ENCODE data around the gene UCHL5.
A peak's percentile ranks its signal among the peaks of the same experiment; 100 is the strongest.

Gene UCHL5
- 11.9 to 53.6 (median 36.7) reads per million in 18 experiments for total RNA-seq

GRCh38 chr1:193059282-193060114 is at the start of gene UCHL5, which contains the start of gene RO60:
Gene UCHL5, minus strand, starts transcription at chr1:193059360. Its CDS starts 100 bp downstream, at chr1:193059260.
Gene RO60, plus strand, starts transcription at chr1:193059612. Its CDS starts 9,443 bp downstream, at chr1:193069055.
- peak; percentile 98 for DNase-seq

- no peak for DNase-seq
These were observed 49.3 kb upstream of the UCHL5 start for GRCh38 chr1:193108471-193108870.

- DNase-seq: peak in 1 of 2 donors; percentile 5
These were observed 46.6 kb upstream of the UCHL5 start for GRCh38 chr1:193105821-193106177.

GRCh38 chr1:193104907-193105820 is 46.0 kb upstream of the UCHL5 start, which contains the start of gene GLRX2:
Gene GLRX2, minus strand, starts transcription at chr1:193105414. Its CDS starts 32 bp downstream, at chr1:193105382.
- DNase-seq: peak; percentile 83 to 92

GRCh38 chr1:193104502-193104906 is 45.3 kb upstream of the UCHL5 start:
- DNase-seq: peak; percentile 73 to 91

- peak in 1 of 2 donors; percentile 8 for DNase-seq
These were observed 44.8 kb upstream of the UCHL5 start for GRCh38 chr1:193103759-193104501.

- peak in 1 of 2 donors; percentile 17 for DNase-seq
These were observed 43.5 kb upstream of the UCHL5 start for GRCh38 chr1:193102662-193103061.

GRCh38 chr1:193094112-193094511 is 35.0 kb upstream of the UCHL5 start:
- DNase-seq: peak in 1 of 2 donors; percentile 7

- DNase-seq: no peak
These were observed 31.7 kb upstream of the UCHL5 start for GRCh38 chr1:193090865-193091264.

GRCh38 chr1:193087893-193088292 is 28.7 kb upstream of the UCHL5 start:
- no peak for DNase-seq

GRCh38 chr1:193086342-193086741 is 27.2 kb upstream of the UCHL5 start:
- DNase-seq: no peak

GRCh38 chr1:193085263-193085662 is 26.1 kb upstream of the UCHL5 start:
- DNase-seq: no peak

GRCh38 chr1:193083365-193084088 is 24.4 kb upstream of the UCHL5 start:
- DNase-seq: no peak

- no peak for DNase-seq
These were observed 20.0 kb upstream of the UCHL5 start for GRCh38 chr1:193079187-193079586.

GRCh38 chr1:193077991-193078390 is 18.8 kb upstream of the UCHL5 start:
- DNase-seq: no peak

GRCh38 chr1:193070942-193071341 is 11.8 kb upstream of the UCHL5 start:
- DNase-seq: no peak

GRCh38 chr1:193070386-193070753 is 11.2 kb upstream of the UCHL5 start:
- no peak for DNase-seq

GRCh38 chr1:193069748-193070385 is 10.7 kb upstream of the UCHL5 start:
- no peak for DNase-seq

GRCh38 chr1:193068013-193068412 is 8.9 kb upstream of the UCHL5 start:
- no peak for DNase-seq

GRCh38 chr1:193066606-193067005 is 7.4 kb upstream of the UCHL5 start:
- DNase-seq: no peak

- DNase-seq: no peak
These were observed 6.8 kb upstream of the UCHL5 start for GRCh38 chr1:193065954-193066353.
